ENCODE measurements around the gene TULP3. TPM values are rescaled to one million over a fixed set of nuclear protein-coding genes. Genes with fewer than 3 reads are reported as not detected.

The TULP3 gene
- total RNA-seq, 2 donors from 2014 or later: 19.5 to 23.6 TPM

Other genes starting within 250 kb of the TULP3 start
- gene FKBP4, start 95.9 kb upstream of the TULP3 start, total RNA-seq: 10 to 100 TPM; 35.7 to 43.1 TPM
- 10 to 100 TPM; 16.7 to 28.3 TPM for gene ITFG2, start 78.2 kb upstream of the TULP3 start, total RNA-seq
- 1 to 10 TPM; 3.6 to 3.7 TPM for gene NRIP2, start 55.9 kb upstream of the TULP3 start, total RNA-seq
- not detected for gene TEX52, start 33.9 kb upstream of the TULP3 start, total RNA-seq
- under 1 TPM; 0.24 to 0.79 TPM for gene FOXM1, start 13.7 kb upstream of the TULP3 start, total RNA-seq
- gene RHNO1, start 13.7 kb upstream of the TULP3 start, total RNA-seq: 1 to 10 TPM; 8.4 to 8.8 TPM
- gene TEAD4, start 68.5 kb downstream of the TULP3 start, total RNA-seq: 10 to 100 TPM; 14.1 to 35.3 TPM
- 10 to 100 TPM; 34.2 to 38.5 TPM for gene TSPAN9, start 186.5 kb downstream of the TULP3 start, total RNA-seq

All from posterior vena cava (tissue), 2 donors.